H9 (cell line): ENCODE results near the gene LARP4. TPM values are rescaled to one million over a fixed set of nuclear protein-coding genes. Genes with fewer than 3 reads are reported as not detected.

Experiments used
- DNase-seq: peaks from one replicate; pipeline ENCODE4 v3.0.0-alpha.2; 2017
- H2AFZ ChIP-seq: one replicate; pipeline ENCODE4 v1.6.1; 2013; ENCODE audit warnings: mild to moderate bottlenecking, low read length, control low read depth, moderate library complexity
- H2AK5ac ChIP-seq: 2 replicates; pipeline ENCODE4 v1.6.1; 2013; ENCODE audit warnings: low read length, control low read depth, mixed read lengths; ENCODE audit not compliant: insufficient read length
- H2BK120ac ChIP-seq: one replicate; pipeline ENCODE4 v1.6.1; 2013; ENCODE audit warnings: low read depth, mild to moderate bottlenecking, low read length, control low read depth, inconsistent platforms; ENCODE audit not compliant: poor library complexity, severe bottlenecking
- H2BK12ac ChIP-seq: 2 replicates; pipeline ENCODE4 v1.6.1; 2013; ENCODE audit warnings: low read length, control low read depth, mixed read lengths, low read depth; ENCODE audit not compliant: insufficient read length
- H2BK15ac ChIP-seq: 2 replicates; pipeline ENCODE4 v1.6.1; 2013; ENCODE audit warnings: low read depth, low read length, control low read depth
- H2BK20ac ChIP-seq: one replicate; pipeline ENCODE4 v1.6.1; 2013; ENCODE audit warnings: low read depth, mild to moderate bottlenecking, low read length, control low read depth, inconsistent platforms; ENCODE audit not compliant: poor library complexity, severe bottlenecking
- H2BK5ac ChIP-seq: 2 replicates; pipeline ENCODE4 v1.6.1; 2013; ENCODE audit warnings: low read length, control low read depth, mixed read lengths; ENCODE audit not compliant: insufficient read length
- H3K14ac ChIP-seq: 2 replicates; pipeline ENCODE4 v1.6.1; 2013; ENCODE audit warnings: low read length, control low read depth; ENCODE audit not compliant: insufficient read depth
- H3K18ac ChIP-seq: 2 replicates; pipeline ENCODE4 v1.6.1; 2013; ENCODE audit warnings: low read depth, mild to moderate bottlenecking, mixed read lengths, low read length, control low read depth; ENCODE audit not compliant: insufficient read length
- H3K23ac ChIP-seq: 2 replicates; pipeline ENCODE4 v1.6.1; 2013; ENCODE audit warnings: low read length, control low read depth, mixed read lengths, low read depth; ENCODE audit not compliant: insufficient read length
- H3K23me2 ChIP-seq: 2 replicates; pipeline ENCODE4 v1.6.1; 2013; ENCODE audit warnings: low read depth, mild to moderate bottlenecking, mixed read lengths, low read length, control low read depth; ENCODE audit not compliant: insufficient read length, poor library complexity, severe bottlenecking
- H3K27ac ChIP-seq: 2 replicates; pipeline ENCODE4 v1.5.1; 2013; ENCODE audit warnings: low read length, control low read depth, mixed read lengths, low read depth; ENCODE audit not compliant: insufficient read length
- H3K27me3 ChIP-seq: 2 replicates; pipeline ENCODE4 v1.6.1; 2013; ENCODE audit warnings: low read length, control low read depth, inconsistent platforms; ENCODE audit not compliant: insufficient read depth
- H3K4ac ChIP-seq: 2 replicates; pipeline ENCODE4 v1.6.1; 2013; ENCODE audit warnings: low read depth, mild to moderate bottlenecking, control low read depth, inconsistent platforms, low read length, moderate library complexity
- H3K4me1 ChIP-seq: 2 replicates; pipeline ENCODE4 v1.6.1; 2013; ENCODE audit warnings: low read length, control low read depth, inconsistent platforms; ENCODE audit not compliant: insufficient read depth
- H3K4me2 ChIP-seq: 2 replicates; pipeline ENCODE4 v1.6.1; 2013; ENCODE audit warnings: low read length, control low read depth, mixed read lengths; ENCODE audit not compliant: insufficient read length, insufficient read depth
- H3K56ac ChIP-seq: 2 replicates; pipeline ENCODE4 v1.6.1; 2013; ENCODE audit warnings: low read depth, mild to moderate bottlenecking, mixed read lengths, low read length, control low read depth; ENCODE audit not compliant: insufficient read length
- H3K79me1 ChIP-seq: 2 replicates; pipeline ENCODE4 v1.6.1; 2013; ENCODE audit warnings: low read depth, mild to moderate bottlenecking, moderate library complexity, low read length, control low read depth, inconsistent platforms; ENCODE audit not compliant: insufficient read depth, poor library complexity, severe bottlenecking
- H3K79me2 ChIP-seq: 2 replicates; pipeline ENCODE4 v1.6.1; 2013; ENCODE audit warnings: low read length, control low read depth, inconsistent platforms; ENCODE audit not compliant: insufficient read depth
- H3K9ac ChIP-seq: 2 replicates; pipeline ENCODE4 v1.6.1; 2013; ENCODE audit warnings: low read length, control low read depth, mixed read lengths; ENCODE audit not compliant: insufficient read length; ENCODE audit errors: extremely low read depth
- H3K9me3 ChIP-seq: one replicate; pipeline ENCODE4 v1.6.1; 2013; ENCODE audit warnings: low read depth, low read length, inconsistent platforms; ENCODE audit not compliant: control insufficient read depth
- H3T11ph ChIP-seq: one replicate; pipeline ENCODE4 v1.6.1; 2013; ENCODE audit warnings: mild to moderate bottlenecking, low read length, control low read depth, inconsistent platforms
- H4K20me1 ChIP-seq: one replicate; pipeline ENCODE4 v1.6.1; 2013; ENCODE audit not compliant: control insufficient read depth, insufficient read length, insufficient read depth
- H4K5ac ChIP-seq: 2 replicates; pipeline ENCODE4 v1.6.1; 2013; ENCODE audit warnings: low read depth, mild to moderate bottlenecking, mixed read lengths, low read length, control low read depth; ENCODE audit not compliant: insufficient read length
- H4K8ac ChIP-seq: replicated peaks from 2 replicates; pipeline ENCODE4 v1.6.1; 2013; ENCODE audit warnings: low read length, control low read depth, mixed read lengths, low read depth; ENCODE audit not compliant: insufficient read length
- H4K91ac ChIP-seq: 2 replicates; pipeline ENCODE4 v1.6.1; 2013; ENCODE audit warnings: low read depth, mild to moderate bottlenecking, moderate library complexity, mixed read lengths, low read length, control low read depth; ENCODE audit not compliant: insufficient read length
- H3K27ac Mint-ChIP-seq, 3 experiments: 2 replicates in 2 of 3; 3 replicates in 1 of 3; pipeline ENCODE4 v1.8.0; 2020 to 2021; ENCODE audit warnings: mixed read lengths in 3 of 3, mild to moderate bottlenecking in 1 of 3, moderate library complexity in 1 of 3
- H3K27me3 Mint-ChIP-seq: 2 replicates; pipeline ENCODE4 v1.8.0; 2021; ENCODE audit warnings: low read depth, mild to moderate bottlenecking, moderate library complexity, mixed read lengths
- H3K36me3 Mint-ChIP-seq, 3 experiments: 2 replicates in 2 of 3; 3 replicates in 1 of 3; pipeline ENCODE4 v1.8.0; 2020 to 2021; ENCODE audit warnings: low read depth in 3 of 3, mixed read lengths in 3 of 3; ENCODE audit not compliant: insufficient read depth in 1 of 3
- H3K4me1 Mint-ChIP-seq, 2 experiments: 2 replicates each; pipeline ENCODE4 v1.8.0; 2020; ENCODE audit warnings: mixed read lengths in 2 of 2
- H3K4me3 Mint-ChIP-seq, 2 experiments: 2 replicates in 1 of 2; 3 replicates in 1 of 2; pipeline ENCODE4 v1.8.0; 2020 to 2021; ENCODE audit warnings: mild to moderate bottlenecking in 2 of 2, mixed read lengths in 2 of 2, moderate library complexity in 1 of 2
- H3K9me3 Mint-ChIP-seq, 2 experiments: 2 replicates in 1 of 2; 3 replicates in 1 of 2; pipeline ENCODE4 v1.8.0; 2020; ENCODE audit warnings: mild to moderate bottlenecking in 2 of 2, mixed read lengths in 2 of 2, moderate library complexity in 1 of 2
- CTCF ChIP-seq: fragments of 200-600 bp; sonication (generic); conservative IDR thresholded peaks from 3 replicates; pipeline ENCODE4 v1.8.0; 2021; ENCODE audit warnings: antibody characterized with exemption, mild to moderate bottlenecking
- WGBS: extraction: QIAGEN DNeasy Blood & Tissue Kit; methylation state at CpG from one replicate; pipeline ENCODE4 v1.1.7; 2013; ENCODE audit warnings: missing lambda C conversion rate, low lambda C conversion rate, mixed read lengths; ENCODE audit not compliant: insufficient read length; ENCODE audit errors: extremely low coverage; 5-methylcytosine and 5-hydroxymethylcytosine counted together
- total RNA-seq: library from RNA; stranded (reverse); gene quantifications from 2 replicates; pipeline ENCODE4 v1.2.1, GENCODE V29; 2021

Gene LARP4
- total RNA-seq, 1 experiment from 2014 or later: 82.3 TPM

- Histone ChIP-seq H2BK5ac (no peak overlapping the region), H2BK20ac (no peak overlapping the region), H2BK15ac (no peak overlapping the region), H2AK5ac (no peak overlapping the region), H4K91ac (no peak overlapping the region), H3K4me1 (no peaks in the 10 kb centered on the region), H3K27me3 (no peaks in the 10 kb centered on the region), H3K27ac (no peak overlapping the region), H3K79me1 (peaks cover 1% of the 10 kb centered on the region), H2AFZ (no peak overlapping the region), H4K20me1 (no peaks in the 10 kb centered on the region), H4K5ac (no peak overlapping the region), H3K9me3 (no peaks in the 10 kb centered on the region), H3K4me2 (no peak overlapping the region), H4K8ac (no peak overlapping the region), H3K23ac (no peak overlapping the region), H2BK12ac (no peak overlapping the region), H3K9ac (no peak overlapping the region), H3K23me2 (no peaks in the 10 kb centered on the region), H3K4ac (no peak overlapping the region), H3T11ph (no peak overlapping the region), H3K56ac (no peak overlapping the region), H3K18ac (no peak overlapping the region), H3K14ac (no peak overlapping the region), H2BK120ac (no peak overlapping the region), H3K79me2 (peaks cover 5% of the 10 kb centered on the region; the same call in 1 of the 2 replicates)
- TF ChIP-seq CTCF: no peak
- H3K27ac Mint-ChIP-seq: peak overlapping the region in 1 of 3 experiments; percentile 13; a peak in 1 of 7 replicates
- peaks cover 17 to 19% of the 10 kb centered on the region in 2 experiments for H3K4me1 Mint-ChIP-seq
- no CpG with 5 or more reads among the region's 1 CpG for WGBS
- no peak for DNase-seq
- no peaks in the 10 kb centered on the region for H3K9me3 Mint-ChIP-seq
- H3K4me3 Mint-ChIP-seq: no peak overlapping the region
- peaks cover 0 to 1% (median 0%) of the 10 kb centered on the region in 3 experiments; a peak in 1 of 7 replicates for H3K36me3 Mint-ChIP-seq
- no peaks in the 10 kb centered on the region for H3K27me3 Mint-ChIP-seq
These were observed 123.1 kb downstream of the LARP4 start for GRCh38 chr12:50523772-50524171.
